ENCODE data around the gene FILIP1L.

Gene FILIP1L

GRCh38 chr3:100080573-100080972 lies 33.7 kb downstream of the FILIP1L start:
- Mint-ChIP-seq H3K36me3 (ENCODE audit: low read depth) (peaks cover 3% of the 10 kb centered on the region), H3K4me1 (peaks cover 13% of the 10 kb centered on the region), H3K27me3 (no peaks in the 10 kb centered on the region), H3K9me3 (no peaks in the 10 kb centered on the region), H3K4me3 (no peak overlapping the region), H3K27ac (no peak overlapping the region)
- ATAC-seq (no peak), DNase-seq (no peak)

- DNase-seq (no peak), ATAC-seq (no peak)
- Mint-ChIP-seq H3K4me3 (no peak overlapping the region), H3K27me3 (no peaks in the 10 kb centered on the region), H3K36me3 (ENCODE audit: low read depth) (peaks cover 3% of the 10 kb centered on the region), H3K9me3 (no peaks in the 10 kb centered on the region), H3K4me1 (peaks cover 18% of the 10 kb centered on the region), H3K27ac (no peak overlapping the region)
Measured at GRCh38 chr3:100079328-100079727, 35.0 kb downstream of the FILIP1L start.

GRCh38 chr3:100076731-100077529 lies 37.4 kb downstream of the FILIP1L start:
- DNase-seq (no peak), ATAC-seq (no peak)
- H3K36me3 Mint-ChIP-seq (ENCODE audit: low read depth) = peaks cover 1% of the 10 kb centered on the region
- H3K4me3 Mint-ChIP-seq = no peak overlapping the region
- peaks cover 42% of the 10 kb centered on the region for H3K4me1 Mint-ChIP-seq
- no peaks in the 10 kb centered on the region for H3K27me3 Mint-ChIP-seq
- H3K27ac Mint-ChIP-seq = no peak overlapping the region
- H3K9me3 Mint-ChIP-seq = no peaks in the 10 kb centered on the region

- peaks cover 1% of the 10 kb centered on the region for H3K36me3 Mint-ChIP-seq (ENCODE audit: low read depth)
- no peak for DNase-seq
- H3K4me3 Mint-ChIP-seq = no peak overlapping the region
- H3K27me3 Mint-ChIP-seq = no peaks in the 10 kb centered on the region
- H3K9me3 Mint-ChIP-seq = no peaks in the 10 kb centered on the region
- ATAC-seq = no peak
- peaks cover 50% of the 10 kb centered on the region for H3K4me1 Mint-ChIP-seq
- H3K27ac Mint-ChIP-seq = no peak overlapping the region
Measured at GRCh38 chr3:100075851-100076730, 38.2 kb downstream of the FILIP1L start.

GRCh38 chr3:100075196-100075595 lies 39.1 kb downstream of the FILIP1L start:
- Mint-ChIP-seq H3K27ac (no peak overlapping the region), H3K36me3 (ENCODE audit: low read depth) (peaks cover 1% of the 10 kb centered on the region), H3K9me3 (no peaks in the 10 kb centered on the region), H3K27me3 (no peaks in the 10 kb centered on the region), H3K4me1 (peaks cover 57% of the 10 kb centered on the region), H3K4me3 (no peak overlapping the region)
- ATAC-seq = no peak
- no peak for DNase-seq

GRCh38 chr3:100073714-100074307 lies 40.5 kb downstream of the FILIP1L start:
- Mint-ChIP-seq H3K4me3 (peak overlapping the region; percentile 70), H3K27ac (peak overlapping the region; percentile 91), H3K9me3 (no peaks in the 10 kb centered on the region), H3K27me3 (no peaks in the 10 kb centered on the region), H3K36me3 (ENCODE audit: low read depth) (peaks cover 4% of the 10 kb centered on the region), H3K4me1 (peaks cover 70% of the 10 kb centered on the region)
- ATAC-seq (peak; percentile 57), DNase-seq (peak; percentile 13)

- peak overlapping the region; percentile 70 for H3K4me3 Mint-ChIP-seq
- peaks cover 5% of the 10 kb centered on the region for H3K36me3 Mint-ChIP-seq (ENCODE audit: low read depth)
- DNase-seq = no peak
- peaks cover 72% of the 10 kb centered on the region for H3K4me1 Mint-ChIP-seq
- no peaks in the 10 kb centered on the region for H3K27me3 Mint-ChIP-seq
- peak overlapping the region; percentile 91 for H3K27ac Mint-ChIP-seq
- ATAC-seq = no peak
- H3K9me3 Mint-ChIP-seq = no peaks in the 10 kb centered on the region
Measured at GRCh38 chr3:100073049-100073713, 41.1 kb downstream of the FILIP1L start.

GRCh38 chr3:100072326-100073048 lies 41.8 kb downstream of the FILIP1L start:
- DNase-seq (no peak), ATAC-seq (peak; percentile 68)
- H3K9me3 Mint-ChIP-seq = no peaks in the 10 kb centered on the region
- H3K4me1 Mint-ChIP-seq = peaks cover 72% of the 10 kb centered on the region
- H3K36me3 Mint-ChIP-seq (ENCODE audit: low read depth) = peaks cover 5% of the 10 kb centered on the region
- peak overlapping the region; percentile 91 for H3K27ac Mint-ChIP-seq
- H3K27me3 Mint-ChIP-seq = no peaks in the 10 kb centered on the region
- peak overlapping the region; percentile 70 for H3K4me3 Mint-ChIP-seq

- Mint-ChIP-seq H3K36me3 (ENCODE audit: low read depth) (peaks cover 4% of the 10 kb centered on the region), H3K4me3 (no peak overlapping the region), H3K27ac (no peak overlapping the region), H3K27me3 (no peaks in the 10 kb centered on the region), H3K9me3 (no peaks in the 10 kb centered on the region), H3K4me1 (peaks cover 54% of the 10 kb centered on the region)
- DNase-seq = no peak
- no peak for ATAC-seq
Measured at GRCh38 chr3:100069472-100069871, 44.8 kb downstream of the FILIP1L start.

- peak overlapping the region; percentile 24 for H3K27ac Mint-ChIP-seq
- H3K9me3 Mint-ChIP-seq = no peaks in the 10 kb centered on the region
- H3K4me1 Mint-ChIP-seq = peaks cover 48% of the 10 kb centered on the region
- peaks cover 4% of the 10 kb centered on the region for H3K36me3 Mint-ChIP-seq (ENCODE audit: low read depth)
- H3K27me3 Mint-ChIP-seq = no peaks in the 10 kb centered on the region
- no peak overlapping the region for H3K4me3 Mint-ChIP-seq
- ATAC-seq = peak; percentile 84
- peak; percentile 84 for DNase-seq
Measured at GRCh38 chr3:100068826-100069225, 45.5 kb downstream of the FILIP1L start.

GRCh38 chr3:100067589-100067988 lies 46.7 kb downstream of the FILIP1L start:
- peaks cover 36% of the 10 kb centered on the region for H3K4me1 Mint-ChIP-seq
- no peak overlapping the region for H3K27ac Mint-ChIP-seq
- ATAC-seq = no peak
- H3K4me3 Mint-ChIP-seq = no peak overlapping the region
- H3K27me3 Mint-ChIP-seq = no peaks in the 10 kb centered on the region
- no peaks in the 10 kb centered on the region for H3K9me3 Mint-ChIP-seq
- no peak for DNase-seq
- peaks cover 4% of the 10 kb centered on the region for H3K36me3 Mint-ChIP-seq (ENCODE audit: low read depth)

- peaks cover 2% of the 10 kb centered on the region for H3K36me3 Mint-ChIP-seq (ENCODE audit: low read depth)
- H3K4me1 Mint-ChIP-seq = peaks cover 12% of the 10 kb centered on the region
- DNase-seq (no peak), ATAC-seq (no peak)
- H3K27ac Mint-ChIP-seq = no peak overlapping the region
- H3K9me3 Mint-ChIP-seq = no peaks in the 10 kb centered on the region
- H3K27me3 Mint-ChIP-seq = no peaks in the 10 kb centered on the region
- H3K4me3 Mint-ChIP-seq = no peak overlapping the region
Measured at GRCh38 chr3:100063929-100064461, 50.3 kb downstream of the FILIP1L start.

- no peak overlapping the region for H3K27ac Mint-ChIP-seq
- no peaks in the 10 kb centered on the region for H3K9me3 Mint-ChIP-seq
- H3K4me3 Mint-ChIP-seq = no peak overlapping the region
- DNase-seq = no peak
- peaks cover 9% of the 10 kb centered on the region for H3K4me1 Mint-ChIP-seq
- ATAC-seq = no peak
- no peaks in the 10 kb centered on the region for H3K27me3 Mint-ChIP-seq
- H3K36me3 Mint-ChIP-seq (ENCODE audit: low read depth) = no peaks in the 10 kb centered on the region
Measured at GRCh38 chr3:100062665-100063064, 51.6 kb downstream of the FILIP1L start.
